ENCODE data around the gene ARHGEF5.

GRCh38 chr7:144390481-144390880 lies 35.3 kb downstream of the ARHGEF5 start:
- TF ChIP-seq CTCF (IDR thresholded peaks at IDR 0.05) = no peak
- no peak for TF ChIP-seq POLR2AphosphoS5 (IDR thresholded peaks at IDR 0.05)
- no peak for TF ChIP-seq EP300 (IDR thresholded peaks at IDR 0.05)
- no peak for TF ChIP-seq POLR2A (IDR thresholded peaks at IDR 0.05)

All from suprapubic skin (tissue), 4 donors.